Kidney glomerular epithelial cell (primary cell): ENCODE results near the gene ZNF534.
"Not testable (repeated sequence)": the region's sequence is repeated elsewhere in the genome, so short reads cannot be mapped to it uniquely, and the experiment has no call there.

ENCODE experiments used
- DNase-seq: peaks from one replicate; lab custom pipeline; 2025; lab: John Stamatoyannopoulos, UW

The ZNF534 gene

DNA sequence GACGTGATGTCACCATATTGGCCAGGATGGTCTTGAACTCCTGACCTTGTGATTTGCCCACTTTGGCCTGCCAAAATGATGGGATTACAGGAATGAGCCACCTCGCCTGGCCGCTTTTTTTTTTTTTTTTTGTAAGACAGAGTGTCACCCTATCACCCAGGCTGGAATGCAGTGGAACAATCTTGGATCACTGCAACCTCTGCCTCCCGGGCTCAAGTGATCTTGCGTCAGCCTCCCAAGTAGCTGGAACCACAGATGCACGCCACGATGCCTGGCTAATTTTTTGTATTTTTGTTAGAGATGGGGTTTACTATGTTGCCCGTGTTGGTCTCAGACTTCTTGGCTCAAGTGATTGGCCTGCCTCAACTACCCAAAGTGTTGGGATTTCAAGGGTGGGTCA, 69.6 kb downstream of the ZNF534 start:
- no peak for DNase-seq

GRCh38 chr19:52500474-52500873, 71.5 kb downstream of the ZNF534 start:
- not testable (repeated sequence) for DNase-seq

GRCh38 chr19:52500991-52501390, 72.0 kb downstream of the ZNF534 start:
- not testable (repeated sequence) for DNase-seq
